Left ventricle myocardium inferior (tissue), 1 donor: ENCODE results near the gene CD99. TPM values are rescaled to one million over a fixed set of nuclear protein-coding genes. Genes with fewer than 3 reads are reported as not detected.

ENCODE experiments used
- DNase-seq: peaks from one replicate; pipeline ENCODE4 v3.0.0-alpha.2; 2020
- H3K27ac ChIP-seq: fragments of 200-600 bp; replicated peaks from 2 replicates; pipeline ENCODE4 v1.8.0; 2021
- H3K27me3 ChIP-seq: fragments of 200-600 bp; 2 replicates; pipeline ENCODE4 v1.8.0; 2021; ENCODE audit warnings: low read depth
- H3K36me3 ChIP-seq: fragments of 200-600 bp; 2 replicates; pipeline ENCODE4 v1.8.0; 2021
- H3K4me1 ChIP-seq: fragments of 200-600 bp; 2 replicates; pipeline ENCODE4 v1.8.0; 2021
- H3K4me3 ChIP-seq: fragments of 200-600 bp; 2 replicates; pipeline ENCODE4 v1.8.0; 2021; ENCODE audit warnings: mild to moderate bottlenecking, moderate library complexity
- H3K9me3 ChIP-seq: fragments of 200-600 bp; replicated peaks from 2 replicates; pipeline ENCODE4 v1.8.0; 2021
- intact Hi-C: fragments of 100-400 bp; cut with micrococcal nuclease; formaldehyde crosslinking; loops from one replicate; pipeline ENCODE4 v1.11.0; 2022
- total RNA-seq: library from RNA; stranded (reverse); fragmentation: NEBNext Ultra II Directional; extraction: Animal tissue kit (Norgen Biotek cat#: 25700); gene quantifications from one replicate; pipeline ENCODE4 v1.2.1, GENCODE V29; 2021
- TF ChIP-seq, protein P1 (sequence below): fragments of 200-600 bp; IDR thresholded peaks from 2 replicates; pipeline ENCODE4 v1.8.0; 2021; ENCODE audit warnings: antibody characterized with exemption, mild to moderate bottlenecking, borderline replicate concordance
- donor health status: DM: no; HTN: yes; CAD: no; lungs with severe emphysema.

CD99 gene
- total RNA-seq, 1 donor from 2014 or later: 306 TPM

DNA sequence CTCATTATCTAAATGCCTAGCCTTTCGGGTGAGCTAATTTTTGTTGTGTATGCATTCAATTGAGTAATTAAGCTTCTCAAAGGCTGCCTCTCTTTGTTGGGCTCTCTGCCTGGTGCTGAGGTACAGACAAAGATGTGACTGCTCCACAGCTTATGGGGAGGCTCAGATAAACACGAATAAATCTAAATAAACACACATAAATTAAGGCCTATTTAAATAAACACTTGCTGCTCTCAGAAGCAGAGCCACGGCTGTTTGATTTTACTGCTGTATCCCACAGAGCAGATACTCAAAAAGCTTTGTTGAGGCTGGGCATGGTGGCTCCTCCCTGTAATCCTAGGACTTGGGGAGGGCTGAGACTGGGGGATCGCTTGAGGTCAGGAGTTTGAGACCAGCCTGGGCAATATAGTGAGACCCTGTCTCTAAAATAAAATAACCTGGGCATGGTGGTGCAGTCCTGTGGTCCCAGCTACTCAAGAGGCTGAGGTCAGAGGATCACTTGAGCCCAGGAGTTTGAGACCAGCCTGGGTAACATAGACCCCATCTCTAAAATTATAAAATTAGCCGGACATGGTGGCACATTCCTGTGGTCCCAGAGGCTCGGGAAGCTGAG is 8.4 kb upstream of the CD99 start:
- no peaks in the 10 kb centered on the region for H3K9me3 ChIP-seq
- no peak overlapping the region for H3K4me3 ChIP-seq
- intact Hi-C loops: no loop called here
- no peak overlapping the region for H3K27ac ChIP-seq
- no peak for DNase-seq
- peaks cover 3% of the 10 kb centered on the region for H3K4me1 ChIP-seq
- TF ChIP-seq, protein P1, sequence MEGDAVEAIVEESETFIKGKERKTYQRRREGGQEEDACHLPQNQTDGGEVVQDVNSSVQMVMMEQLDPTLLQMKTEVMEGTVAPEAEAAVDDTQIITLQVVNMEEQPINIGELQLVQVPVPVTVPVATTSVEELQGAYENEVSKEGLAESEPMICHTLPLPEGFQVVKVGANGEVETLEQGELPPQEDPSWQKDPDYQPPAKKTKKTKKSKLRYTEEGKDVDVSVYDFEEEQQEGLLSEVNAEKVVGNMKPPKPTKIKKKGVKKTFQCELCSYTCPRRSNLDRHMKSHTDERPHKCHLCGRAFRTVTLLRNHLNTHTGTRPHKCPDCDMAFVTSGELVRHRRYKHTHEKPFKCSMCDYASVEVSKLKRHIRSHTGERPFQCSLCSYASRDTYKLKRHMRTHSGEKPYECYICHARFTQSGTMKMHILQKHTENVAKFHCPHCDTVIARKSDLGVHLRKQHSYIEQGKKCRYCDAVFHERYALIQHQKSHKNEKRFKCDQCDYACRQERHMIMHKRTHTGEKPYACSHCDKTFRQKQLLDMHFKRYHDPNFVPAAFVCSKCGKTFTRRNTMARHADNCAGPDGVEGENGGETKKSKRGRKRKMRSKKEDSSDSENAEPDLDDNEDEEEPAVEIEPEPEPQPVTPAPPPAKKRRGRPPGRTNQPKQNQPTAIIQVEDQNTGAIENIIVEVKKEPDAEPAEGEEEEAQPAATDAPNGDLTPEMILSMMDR: no peak
- H3K27me3 ChIP-seq: no peaks in the 10 kb centered on the region
- no peaks in the 10 kb centered on the region for H3K36me3 ChIP-seq

DNA sequence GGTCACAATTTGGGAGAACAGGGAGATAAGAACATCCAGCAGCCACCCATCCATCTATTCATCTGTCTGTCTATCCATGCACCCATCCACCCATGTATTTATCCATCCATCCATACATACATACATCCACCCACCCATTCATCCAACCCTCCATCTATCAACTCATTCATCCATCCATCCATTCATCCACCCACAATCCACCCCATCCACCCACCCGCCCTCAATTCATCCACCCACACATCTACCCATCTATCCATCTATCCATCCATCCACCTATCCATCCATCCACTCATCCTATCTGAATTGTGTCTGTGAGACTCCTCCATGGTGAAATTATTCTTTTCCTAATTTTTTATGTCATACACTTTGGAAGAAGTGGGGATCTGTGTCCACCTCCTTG is 6.8 kb upstream of the CD99 start:
- Histone ChIP-seq H3K9me3 (no peaks in the 10 kb centered on the region), H3K4me3 (no peak overlapping the region), H3K27me3 (no peaks in the 10 kb centered on the region), H3K36me3 (no peaks in the 10 kb centered on the region), H3K4me1 (peaks cover 2% of the 10 kb centered on the region), H3K27ac (no peak overlapping the region)
- TF ChIP-seq, protein P1: no peak
- no peak for DNase-seq
- intact Hi-C loops: no loop called here

GRCh38 chrX:2685886-2686285 is 5.2 kb upstream of the CD99 start:
- DNase-seq: no peak
- H3K9me3 ChIP-seq: no peaks in the 10 kb centered on the region
- TF ChIP-seq, protein P1: no peak
- H3K4me3 ChIP-seq: no peak overlapping the region
- no peaks in the 10 kb centered on the region for H3K27me3 ChIP-seq
- no peak overlapping the region for H3K27ac ChIP-seq
- intact Hi-C loops: no loop called here
- peaks cover 9% of the 10 kb centered on the region for H3K4me1 ChIP-seq
- H3K36me3 ChIP-seq: no peaks in the 10 kb centered on the region

DNA sequence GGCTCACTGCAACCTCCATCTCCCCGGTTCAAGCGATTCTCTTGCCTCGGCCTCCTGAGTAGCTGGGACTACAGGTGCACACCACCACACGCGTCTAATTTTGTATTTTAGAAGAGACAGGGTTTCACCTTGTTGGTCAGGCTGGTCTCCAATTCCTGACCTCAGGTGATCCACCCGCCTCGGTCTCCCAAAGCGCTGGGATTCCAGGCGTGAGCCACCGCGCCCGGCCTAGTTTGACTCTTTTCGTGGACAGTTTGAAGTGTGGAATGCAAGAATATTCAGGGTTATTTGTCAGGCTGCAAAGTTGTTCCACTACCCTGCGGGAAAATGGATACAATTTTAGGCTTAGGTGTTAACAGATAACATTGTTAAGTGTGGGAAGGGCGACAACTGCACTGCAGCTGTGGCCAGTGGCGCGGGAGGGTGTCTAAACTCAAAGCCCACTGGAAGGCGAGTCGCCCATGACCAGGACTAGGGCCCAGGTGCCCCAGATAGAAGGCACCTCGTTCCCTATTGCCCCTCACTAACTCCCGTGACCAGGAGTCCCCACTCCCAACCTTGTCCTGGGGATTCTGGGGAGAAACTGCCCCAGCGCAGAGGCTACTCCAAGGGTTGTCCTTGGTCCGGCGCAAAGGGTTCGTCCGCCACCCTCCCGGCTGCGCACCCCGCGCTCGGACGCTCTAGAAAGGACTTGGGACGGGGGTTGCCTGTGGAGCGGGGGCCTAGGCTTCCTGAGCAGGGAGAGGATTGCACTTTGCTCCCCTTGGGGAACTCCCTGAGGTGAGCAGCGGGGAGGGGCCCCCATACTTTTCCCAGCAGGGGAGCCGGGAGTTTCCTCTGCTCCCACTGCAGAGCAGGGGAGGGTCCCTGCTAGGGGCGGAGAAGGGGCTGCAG is 1.1 kb upstream of the CD99 start:
- H3K27me3 ChIP-seq: no peaks in the 10 kb centered on the region
- H3K9me3 ChIP-seq: no peaks in the 10 kb centered on the region
- H3K4me1 ChIP-seq: peaks cover 47% of the 10 kb centered on the region
- no peaks in the 10 kb centered on the region for H3K36me3 ChIP-seq
- TF ChIP-seq, protein P1: no peak
- peak overlapping the region; percentile 99 for H3K4me3 ChIP-seq
- intact Hi-C loops: no loop called here
- DNase-seq: no peak
- H3K27ac ChIP-seq: peak overlapping the region; percentile 94

DNA sequence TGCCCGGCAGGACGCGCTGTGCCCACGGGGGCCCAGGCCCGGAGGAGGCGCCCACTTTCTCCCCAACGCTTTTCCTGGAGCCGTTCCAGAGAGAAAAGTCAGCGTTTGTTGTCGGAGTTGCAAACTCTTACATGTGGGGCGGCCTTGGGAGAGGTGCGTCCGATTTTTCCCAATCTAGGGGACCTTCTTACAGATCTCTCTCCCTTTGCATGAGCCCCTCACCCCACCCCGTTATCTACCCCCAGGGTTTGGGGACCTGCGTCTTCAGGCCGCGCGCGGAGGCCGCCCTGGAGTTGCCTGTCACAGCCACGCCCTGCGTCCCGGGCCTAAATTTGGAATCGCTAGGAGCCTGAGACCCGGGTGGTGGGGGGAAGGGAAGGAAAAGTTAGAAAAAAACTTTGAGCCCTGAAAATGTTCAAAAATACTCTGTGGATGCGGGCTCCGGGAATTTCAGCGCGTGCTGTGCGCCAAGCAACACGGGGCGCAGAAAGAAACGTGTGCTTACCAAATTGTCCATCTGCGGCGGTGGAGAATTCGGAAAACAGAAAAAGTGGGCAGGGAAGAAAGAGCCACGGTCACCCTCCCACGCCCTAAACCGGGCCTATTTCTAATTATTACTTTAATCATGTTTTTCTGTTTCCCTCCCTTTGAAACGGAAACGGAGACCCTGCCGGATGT is 587 bp downstream of the CD99 start:
- no peaks in the 10 kb centered on the region for H3K36me3 ChIP-seq
- H3K4me1 ChIP-seq: peaks cover 64% of the 10 kb centered on the region
- peak overlapping the region; percentile 99 for H3K4me3 ChIP-seq
- peak overlapping the region; percentile 94 for H3K27ac ChIP-seq
- peak; percentile 77 for DNase-seq
- TF ChIP-seq, protein P1: no peak
- intact Hi-C loops: no loop called here
- no peaks in the 10 kb centered on the region for H3K9me3 ChIP-seq
- no peaks in the 10 kb centered on the region for H3K27me3 ChIP-seq
